ENCODE measurements around the gene RALGPS1. TPM values are rescaled to one million over a fixed set of nuclear protein-coding genes. Genes with fewer than 3 reads are reported as not detected.

The RALGPS1 gene
- total RNA-seq, 1 donor from 2014 or later = 30.7 TPM

GRCh38 chr9:127055745-127056402, 141.3 kb downstream of the RALGPS1 start:
- no peak for DNase-seq (ENCODE audit: low spot score)
- no peaks in the 10 kb centered on the region for H3K79me2 ChIP-seq (ENCODE audit: low read depth)
- H3K27me3 ChIP-seq = no peaks in the 10 kb centered on the region
- no peak overlapping the region for H3K27ac ChIP-seq
- H3K4me1 ChIP-seq = peaks cover 3% of the 10 kb centered on the region
- no peaks in the 10 kb centered on the region for H3K36me3 ChIP-seq
- H2AFZ ChIP-seq (replicated peaks) = no peak overlapping the region
- Mint-ChIP-seq H3K36me3 (no peaks in the 10 kb centered on the region), H3K27ac (no peak overlapping the region), H3K27me3 (ENCODE audit: insufficient read depth, low read depth) (no peaks in the 10 kb centered on the region), H3K9me3 (no peaks in the 10 kb centered on the region), H3K4me1 (peaks cover 7% of the 10 kb centered on the region), H3K4me3 (no peak overlapping the region)
- no peaks in the 10 kb centered on the region for H3F3A ChIP-seq (ENCODE audit: low read depth)
- H3K9me3 ChIP-seq (ENCODE audit: low read depth) = no peaks in the 10 kb centered on the region
- H4K20me1 ChIP-seq (ENCODE audit: low read depth) = no peaks in the 10 kb centered on the region
- TF ChIP-seq, protein P1, sequence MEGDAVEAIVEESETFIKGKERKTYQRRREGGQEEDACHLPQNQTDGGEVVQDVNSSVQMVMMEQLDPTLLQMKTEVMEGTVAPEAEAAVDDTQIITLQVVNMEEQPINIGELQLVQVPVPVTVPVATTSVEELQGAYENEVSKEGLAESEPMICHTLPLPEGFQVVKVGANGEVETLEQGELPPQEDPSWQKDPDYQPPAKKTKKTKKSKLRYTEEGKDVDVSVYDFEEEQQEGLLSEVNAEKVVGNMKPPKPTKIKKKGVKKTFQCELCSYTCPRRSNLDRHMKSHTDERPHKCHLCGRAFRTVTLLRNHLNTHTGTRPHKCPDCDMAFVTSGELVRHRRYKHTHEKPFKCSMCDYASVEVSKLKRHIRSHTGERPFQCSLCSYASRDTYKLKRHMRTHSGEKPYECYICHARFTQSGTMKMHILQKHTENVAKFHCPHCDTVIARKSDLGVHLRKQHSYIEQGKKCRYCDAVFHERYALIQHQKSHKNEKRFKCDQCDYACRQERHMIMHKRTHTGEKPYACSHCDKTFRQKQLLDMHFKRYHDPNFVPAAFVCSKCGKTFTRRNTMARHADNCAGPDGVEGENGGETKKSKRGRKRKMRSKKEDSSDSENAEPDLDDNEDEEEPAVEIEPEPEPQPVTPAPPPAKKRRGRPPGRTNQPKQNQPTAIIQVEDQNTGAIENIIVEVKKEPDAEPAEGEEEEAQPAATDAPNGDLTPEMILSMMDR (IDR thresholded peaks at IDR 0.05) = no peak
- no peak overlapping the region for H3K4me3 ChIP-seq
- no peak overlapping the region for H3K4me2 ChIP-seq
- no peak overlapping the region for H3K9ac ChIP-seq

DNA sequence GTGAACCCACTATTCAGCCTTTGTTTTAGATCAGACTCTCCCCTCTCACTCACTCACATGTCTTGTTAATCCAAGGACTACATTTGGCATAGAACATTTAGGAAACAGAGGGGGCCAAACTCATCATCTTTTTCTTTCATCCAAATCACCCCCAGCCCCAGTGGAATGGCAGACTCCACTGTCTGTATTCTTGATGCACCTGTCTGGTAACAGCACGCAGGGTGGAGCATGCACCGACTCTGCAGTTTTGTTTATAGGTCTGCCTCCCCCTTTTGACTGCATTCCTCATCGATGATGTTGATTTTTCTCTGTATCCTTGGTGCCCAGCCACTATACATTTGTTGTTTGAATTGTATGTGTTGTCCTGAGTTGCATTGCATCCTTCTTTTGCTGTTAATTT, 141.9 kb downstream of the RALGPS1 start:
- no peaks in the 10 kb centered on the region for H3K9me3 ChIP-seq (ENCODE audit: low read depth)
- no peaks in the 10 kb centered on the region for H3F3A ChIP-seq (ENCODE audit: low read depth)
- H3K79me2 ChIP-seq (ENCODE audit: low read depth) = no peaks in the 10 kb centered on the region
- H3K4me1 ChIP-seq = peaks cover 3% of the 10 kb centered on the region
- no peak overlapping the region for H3K4me3 Mint-ChIP-seq
- no peaks in the 10 kb centered on the region for H3K27me3 Mint-ChIP-seq (ENCODE audit: insufficient read depth, low read depth)
- TF ChIP-seq, protein P1 (IDR thresholded peaks at IDR 0.05) = no peak
- TF ChIP-seq EZH2 (IDR thresholded peaks at IDR 0.05) (no peak), EZH2phosphoT487 (IDR thresholded peaks at IDR 0.05) (no peak)
- no peaks in the 10 kb centered on the region for H3K36me3 ChIP-seq
- no peaks in the 10 kb centered on the region for H4K20me1 ChIP-seq (ENCODE audit: low read depth)
- H3K4me1 Mint-ChIP-seq = peaks cover 7% of the 10 kb centered on the region
- H3K4me3 ChIP-seq = no peak overlapping the region
- H3K4me2 ChIP-seq = no peak overlapping the region
- no peaks in the 10 kb centered on the region for H3K36me3 Mint-ChIP-seq
- no peak overlapping the region for H3K27ac ChIP-seq
- no peak overlapping the region for H3K9ac ChIP-seq
- H3K27ac Mint-ChIP-seq = no peak overlapping the region
- no peak overlapping the region for H2AFZ ChIP-seq (replicated peaks)
- H3K9me3 Mint-ChIP-seq = no peaks in the 10 kb centered on the region
- no peak for DNase-seq (ENCODE audit: low spot score)
- H3K27me3 ChIP-seq = no peaks in the 10 kb centered on the region

DNA sequence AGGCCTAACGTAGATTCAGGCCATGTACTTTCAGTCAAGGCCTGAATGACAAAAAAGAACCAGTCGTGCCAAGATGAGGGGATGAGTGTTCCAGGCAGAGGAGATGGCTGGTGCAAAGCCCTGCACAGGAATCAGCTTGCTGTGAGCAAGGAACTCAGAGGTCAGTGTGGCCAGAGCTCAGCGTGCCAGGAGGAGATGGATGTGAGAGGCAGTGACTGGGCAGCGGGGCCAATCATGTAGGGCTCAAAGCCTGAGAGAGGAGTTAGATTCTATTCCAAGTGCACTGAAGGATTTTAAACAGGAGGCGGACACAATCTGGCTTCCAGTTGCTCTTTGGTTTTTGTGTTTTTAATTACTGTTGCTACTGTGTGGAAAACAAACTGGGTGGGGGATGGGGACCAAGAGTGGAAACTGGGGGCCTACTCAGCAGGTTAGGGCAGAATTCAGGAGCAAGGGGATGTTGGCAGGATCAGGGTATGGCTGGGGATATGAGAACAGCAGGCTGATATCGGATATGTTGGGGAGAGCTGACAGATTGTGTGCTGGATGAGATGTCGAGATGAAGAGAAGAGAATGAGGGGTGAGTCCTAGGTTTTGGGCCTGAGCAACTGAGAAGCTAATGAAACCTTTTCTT, 143.5 kb downstream of the RALGPS1 start:
- Histone ChIP-seq H3K4me3 (no peak overlapping the region), H2AFZ (replicated peaks) (no peak overlapping the region), H3K9me3 (ENCODE audit: low read depth) (no peaks in the 10 kb centered on the region), H3K36me3 (no peaks in the 10 kb centered on the region), H3K9ac (no peak overlapping the region), H3K4me2 (no peak overlapping the region), H4K20me1 (ENCODE audit: low read depth) (no peaks in the 10 kb centered on the region), H3K4me1 (peaks cover 3% of the 10 kb centered on the region), H3F3A (ENCODE audit: low read depth) (no peaks in the 10 kb centered on the region), H3K79me2 (ENCODE audit: low read depth) (no peaks in the 10 kb centered on the region), H3K27me3 (no peaks in the 10 kb centered on the region), H3K27ac (no peak overlapping the region)
- TF ChIP-seq EZH2phosphoT487 (IDR thresholded peaks at IDR 0.05) (no peak), EZH2 (IDR thresholded peaks at IDR 0.05) (no peak)
- TF ChIP-seq, protein P1 (IDR thresholded peaks at IDR 0.05) = no peak
- peaks cover 7% of the 10 kb centered on the region for H3K4me1 Mint-ChIP-seq
- peaks cover 2% of the 10 kb centered on the region for H3K36me3 Mint-ChIP-seq
- H3K9me3 Mint-ChIP-seq = no peaks in the 10 kb centered on the region
- no peak for DNase-seq (ENCODE audit: low spot score)
- no peaks in the 10 kb centered on the region for H3K27me3 Mint-ChIP-seq (ENCODE audit: insufficient read depth, low read depth)
- no peak overlapping the region for H3K27ac Mint-ChIP-seq
- no peak overlapping the region for H3K4me3 Mint-ChIP-seq
